GM18868 (cell line): ENCODE measurements around the gene CA12.

Source experiments
- ATAC-seq: cut with Tn5 transposase; IDR thresholded peaks from one replicate; pipeline ENCODE4 v1.9.1; 2021; ENCODE audit warnings: mild to moderate bottlenecking, moderate library complexity; ENCODE audit not compliant: unreplicated experiment

Gene CA12

GRCh38 chr15:63276342-63277037, 105.2 kb downstream of the CA12 start:
- no peak for ATAC-seq

GRCh38 chr15:63274427-63274826, 107.2 kb downstream of the CA12 start:
- ATAC-seq = no peak
